Stimulated activated CD4-positive, alpha-beta T cell treated with anti-CD3 and anti-CD28 coated beads, TNF-alpha, amount 100 ng/mL, for 24 hours (primary cell): ENCODE data around the gene RGS2.

Source experiments
- DNase-seq, 3 experiments: peaks; one replicate each; pipeline ENCODE4 v3.0.0-alpha.2; 2020; ENCODE audit warnings: low read depth in 3 of 3

Gene RGS2, protein sequence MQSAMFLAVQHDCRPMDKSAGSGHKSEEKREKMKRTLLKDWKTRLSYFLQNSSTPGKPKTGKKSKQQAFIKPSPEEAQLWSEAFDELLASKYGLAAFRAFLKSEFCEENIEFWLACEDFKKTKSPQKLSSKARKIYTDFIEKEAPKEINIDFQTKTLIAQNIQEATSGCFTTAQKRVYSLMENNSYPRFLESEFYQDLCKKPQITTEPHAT

DNA sequence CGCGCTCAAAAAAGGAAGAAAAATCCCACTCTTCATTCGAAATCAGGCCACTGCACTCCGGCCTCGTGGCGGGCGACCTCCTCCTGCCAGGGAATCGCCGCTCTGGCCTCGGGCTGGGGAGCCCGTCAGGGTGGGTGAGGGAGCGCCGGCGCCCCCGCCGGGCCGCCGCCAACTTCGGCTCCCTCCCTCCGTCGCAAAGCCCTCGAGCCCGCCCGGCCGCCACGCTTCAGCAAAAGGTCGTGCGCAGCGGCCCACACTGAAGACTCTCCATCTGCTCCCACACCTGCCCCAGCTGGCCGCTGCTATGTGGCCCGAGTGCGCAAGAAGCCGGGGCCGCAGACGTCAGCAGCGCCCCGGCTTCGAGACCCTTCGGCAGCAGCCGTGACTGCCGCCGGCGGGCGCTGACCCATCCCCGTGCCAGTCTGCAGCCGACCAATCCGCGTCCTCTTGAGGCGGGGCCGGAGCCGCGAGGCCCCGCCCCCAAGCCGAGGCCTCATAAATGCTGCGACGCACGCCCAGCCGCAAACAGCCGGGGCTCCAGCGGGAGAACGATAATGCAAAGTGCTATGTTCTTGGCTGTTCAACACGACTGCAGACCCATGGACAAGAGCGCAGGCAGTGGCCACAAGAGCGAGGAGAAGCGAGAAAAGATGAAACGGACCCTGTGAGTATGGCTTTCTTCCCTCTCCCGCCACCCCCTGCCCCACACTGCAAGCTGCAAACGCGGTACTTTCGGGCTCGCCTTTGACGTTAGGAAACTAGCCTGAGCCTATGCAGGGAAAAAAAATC, at the start of gene RGS2:
Gene RGS2, plus strand, starts transcription at position 522 of the 789 bp plus-strand sequence. Its CDS starts 33 bp downstream, at position 555.
- DNase-seq: peak; percentile 66 to 82 (median 69)

DNA sequence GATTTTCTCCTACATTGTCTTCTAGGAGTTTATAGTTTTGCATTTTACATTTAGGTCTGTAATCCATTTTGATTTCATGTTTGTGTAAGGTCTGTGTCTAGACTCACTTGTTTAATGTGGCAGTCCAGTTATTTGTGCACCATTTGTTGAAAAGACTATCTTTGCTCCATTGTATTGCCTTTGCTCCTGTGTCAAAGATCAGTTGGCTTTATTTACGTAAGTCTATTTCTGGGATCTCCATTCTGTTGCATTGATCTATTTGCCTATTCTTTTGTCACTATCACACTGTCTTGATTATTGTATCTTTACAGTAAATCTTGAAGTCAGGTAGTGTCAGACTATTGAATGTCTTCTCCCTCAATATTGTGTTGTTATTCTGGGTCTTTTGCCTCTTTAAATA, 49.7 kb upstream of the RGS2 start:
- no peak for DNase-seq

- no peak for DNase-seq
Observed at GRCh38 chr1:192762265-192762664, 46.6 kb upstream of the RGS2 start.

- no peak for DNase-seq
Observed at GRCh38 chr1:192763243-192763642, 45.6 kb upstream of the RGS2 start.

GRCh38 chr1:192763756-192764155, 45.1 kb upstream of the RGS2 start:
- DNase-seq: no peak

DNA sequence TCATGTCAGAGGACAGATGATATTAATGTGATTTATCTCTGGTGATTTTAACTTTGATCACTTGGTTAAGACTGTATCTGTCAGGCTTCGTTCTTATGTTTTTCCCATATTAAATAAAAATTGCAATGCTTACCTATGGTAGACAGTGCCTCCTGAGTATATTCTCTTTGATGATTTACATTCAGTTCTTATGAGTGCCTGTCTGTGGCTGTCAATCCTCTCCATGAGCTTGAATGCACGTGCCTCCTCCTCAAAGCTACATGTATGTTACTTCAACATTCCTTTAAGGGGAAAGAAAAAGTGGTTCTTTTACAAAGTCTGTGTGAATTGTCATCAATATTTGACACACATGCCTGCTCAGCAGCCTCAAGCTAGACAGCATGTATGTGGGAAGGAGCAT, 44.2 kb upstream of the RGS2 start:
- no peak for DNase-seq

GRCh38 chr1:192766009-192766625, 42.7 kb upstream of the RGS2 start:
- no peak for DNase-seq

- DNase-seq: no peak
Observed at GRCh38 chr1:192766876-192767275, 42.0 kb upstream of the RGS2 start.

DNA sequence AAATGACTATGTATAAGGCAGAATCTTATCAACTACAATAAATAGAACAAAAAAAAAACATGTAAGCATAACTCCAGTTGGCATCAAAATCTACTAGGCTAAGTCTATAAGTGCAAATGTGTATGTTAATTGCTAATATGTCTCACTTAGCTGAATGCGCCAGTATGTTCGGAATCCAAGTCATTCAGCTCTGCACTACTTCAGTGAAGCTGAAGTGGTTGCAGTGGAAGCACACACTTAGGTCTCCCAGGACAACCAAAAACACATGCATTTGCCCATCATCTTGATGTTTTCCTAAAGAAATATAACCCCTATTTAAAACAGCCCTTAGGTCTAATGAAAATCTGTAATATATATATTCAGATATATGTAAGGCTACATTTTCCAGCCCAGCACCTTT, 41.0 kb upstream of the RGS2 start:
- DNase-seq: no peak

- DNase-seq: no peak
Observed at GRCh38 chr1:192768463-192768862, 40.4 kb upstream of the RGS2 start.

- no peak for DNase-seq
Observed at GRCh38 chr1:192771341-192771740, 37.5 kb upstream of the RGS2 start.

- no peak for DNase-seq
Observed at GRCh38 chr1:192775631-192776030, 33.2 kb upstream of the RGS2 start.

DNA sequence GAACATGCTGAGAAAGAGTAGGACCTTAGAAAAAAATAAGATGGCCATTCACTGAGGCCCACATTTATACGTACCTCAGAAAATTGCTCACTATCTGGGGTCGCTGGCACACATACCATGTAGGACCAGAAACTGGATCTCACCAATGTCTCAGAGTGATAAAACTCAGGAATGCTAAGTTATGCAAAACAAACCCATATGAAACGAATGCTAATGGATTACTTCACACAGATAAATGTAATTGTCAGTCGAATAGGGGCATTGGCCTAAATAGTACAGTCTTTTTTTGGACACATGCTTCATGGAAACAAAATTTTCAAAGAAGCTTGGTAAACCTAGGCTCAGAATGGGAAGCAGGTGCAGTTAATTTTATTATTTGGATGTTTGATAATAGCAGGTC, 32.6 kb upstream of the RGS2 start:
- no peak for DNase-seq

- DNase-seq: no peak
Observed at GRCh38 chr1:192776998-192777397, 31.8 kb upstream of the RGS2 start.

GRCh38 chr1:192783791-192784190, 25.0 kb upstream of the RGS2 start:
- DNase-seq: no peak

GRCh38 chr1:192784397-192784796, 24.4 kb upstream of the RGS2 start:
- no peak for DNase-seq

DNA sequence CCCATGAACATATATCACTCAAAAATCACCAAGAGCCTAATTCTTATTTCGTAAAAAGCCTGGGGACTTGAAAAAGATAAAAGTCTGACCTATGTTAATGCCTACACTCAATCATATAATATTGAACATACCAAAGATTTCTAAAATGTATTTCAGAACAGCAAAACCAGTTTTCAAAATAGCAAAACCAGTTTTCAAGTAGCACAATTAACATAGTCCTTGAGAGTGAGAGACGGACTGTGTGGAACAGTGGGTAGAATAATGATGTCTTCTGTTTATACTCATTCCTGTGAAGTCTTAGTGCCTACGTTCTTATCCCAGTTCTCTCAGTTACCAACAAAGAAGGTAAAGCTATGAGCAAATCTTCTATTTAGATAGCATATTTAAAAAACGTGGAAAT, 22.3 kb upstream of the RGS2 start:
- DNase-seq: no peak

DNA sequence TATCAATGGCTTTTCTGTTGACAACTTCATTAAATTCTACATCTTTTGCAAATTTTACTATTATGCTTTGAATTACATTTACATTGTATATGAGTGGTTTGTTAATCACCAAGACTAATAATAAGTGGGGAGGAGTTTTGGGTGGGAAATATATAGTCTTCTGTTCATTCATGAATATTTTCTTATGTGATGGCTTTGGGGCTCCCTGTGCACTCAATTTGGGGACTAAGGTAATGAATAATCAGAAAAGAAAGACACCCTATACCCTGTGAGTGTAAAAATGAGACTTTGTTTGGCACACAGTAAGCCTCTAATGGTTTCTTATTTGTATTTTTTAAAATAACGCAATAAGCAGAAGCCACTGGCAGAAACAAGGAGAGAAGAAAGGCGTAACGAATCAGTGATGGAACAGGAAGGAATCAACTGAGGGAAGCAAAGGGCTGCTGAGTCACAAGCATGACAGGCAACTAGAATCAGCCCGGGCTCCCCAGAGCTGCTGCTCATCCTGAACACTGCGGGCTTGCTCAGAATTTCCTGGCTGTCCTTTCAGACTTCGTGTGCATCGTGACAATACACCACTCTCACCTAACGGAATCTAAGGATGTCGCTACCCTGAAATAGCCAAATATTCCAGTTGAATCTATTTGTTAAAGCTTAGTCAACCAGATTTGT, 20.8 kb upstream of the RGS2 start:
- no peak for DNase-seq

DNA sequence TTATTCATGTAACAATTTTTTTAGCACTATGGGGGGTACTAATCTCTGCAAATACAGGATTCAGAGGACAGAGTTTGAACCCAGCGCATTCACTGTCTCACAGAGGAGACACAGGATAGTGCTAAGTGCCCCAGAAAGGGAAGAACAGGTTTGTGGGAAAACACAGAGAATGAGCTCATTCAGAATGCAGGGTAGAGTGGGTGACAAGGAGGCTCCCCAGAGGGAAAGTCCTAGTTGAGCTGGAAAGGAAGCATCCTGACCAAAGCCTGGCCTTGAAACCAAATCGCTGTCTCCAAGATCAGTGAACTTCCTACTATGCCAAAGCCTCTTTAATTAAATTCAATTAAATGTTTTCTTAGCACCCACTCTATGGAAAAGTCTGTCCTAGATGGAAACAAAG, 19.0 kb upstream of the RGS2 start:
- no peak for DNase-seq

- no peak for DNase-seq
Observed at GRCh38 chr1:192792628-192793027, 16.2 kb upstream of the RGS2 start.

GRCh38 chr1:192793983-192794767, 14.7 kb upstream of the RGS2 start:
- DNase-seq: no peak

- no peak for DNase-seq
Observed at GRCh38 chr1:192794768-192795035, 14.1 kb upstream of the RGS2 start.
